ENCODE results near the gene INSC.

DNA sequence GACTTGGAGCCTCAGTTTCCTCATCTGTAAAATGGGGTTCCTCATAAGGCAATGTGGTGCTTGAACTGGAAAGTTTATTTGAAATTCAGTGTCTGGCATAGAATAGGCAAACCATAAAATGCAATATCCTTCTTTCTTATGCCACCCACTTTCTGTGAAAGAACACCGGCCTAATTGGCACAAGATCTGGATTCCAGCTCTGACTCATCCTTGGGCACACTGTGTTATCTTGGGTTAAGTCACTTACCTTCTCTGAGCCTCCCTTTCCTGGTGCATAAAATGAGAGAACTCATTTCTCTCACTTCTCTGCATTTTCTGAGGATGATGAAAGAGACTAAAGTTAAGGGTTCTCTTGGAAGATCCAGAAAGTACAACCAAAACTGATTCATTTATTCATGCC lies 5.1 kb downstream of the INSC start:
- TF ChIP-seq EZH2 (IDR thresholded peaks at IDR 0.05; ENCODE audit: borderline replicate concordance), result no peak
- TF ChIP-seq, protein P1, sequence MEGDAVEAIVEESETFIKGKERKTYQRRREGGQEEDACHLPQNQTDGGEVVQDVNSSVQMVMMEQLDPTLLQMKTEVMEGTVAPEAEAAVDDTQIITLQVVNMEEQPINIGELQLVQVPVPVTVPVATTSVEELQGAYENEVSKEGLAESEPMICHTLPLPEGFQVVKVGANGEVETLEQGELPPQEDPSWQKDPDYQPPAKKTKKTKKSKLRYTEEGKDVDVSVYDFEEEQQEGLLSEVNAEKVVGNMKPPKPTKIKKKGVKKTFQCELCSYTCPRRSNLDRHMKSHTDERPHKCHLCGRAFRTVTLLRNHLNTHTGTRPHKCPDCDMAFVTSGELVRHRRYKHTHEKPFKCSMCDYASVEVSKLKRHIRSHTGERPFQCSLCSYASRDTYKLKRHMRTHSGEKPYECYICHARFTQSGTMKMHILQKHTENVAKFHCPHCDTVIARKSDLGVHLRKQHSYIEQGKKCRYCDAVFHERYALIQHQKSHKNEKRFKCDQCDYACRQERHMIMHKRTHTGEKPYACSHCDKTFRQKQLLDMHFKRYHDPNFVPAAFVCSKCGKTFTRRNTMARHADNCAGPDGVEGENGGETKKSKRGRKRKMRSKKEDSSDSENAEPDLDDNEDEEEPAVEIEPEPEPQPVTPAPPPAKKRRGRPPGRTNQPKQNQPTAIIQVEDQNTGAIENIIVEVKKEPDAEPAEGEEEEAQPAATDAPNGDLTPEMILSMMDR (IDR thresholded peaks at IDR 0.05; ENCODE audit: poor library complexity), result no peak
- no peak for TF ChIP-seq EZH2phosphoT487 (IDR thresholded peaks at IDR 0.05; ENCODE audit: low read depth, severe bottlenecking, unreplicated experiment)
